ENCODE measurements around the gene C4orf17.

The C4orf17 gene

GRCh38 chr4:99585516-99585915 lies 74.7 kb downstream of the C4orf17 start:
- Mint-ChIP-seq H3K36me3 (ENCODE audit: low read depth) (no peaks in the 10 kb centered on the region), H3K4me3 (no peak overlapping the region), H3K9me3 (no peaks in the 10 kb centered on the region), H3K4me1 (no peaks in the 10 kb centered on the region), H3K27ac (no peak overlapping the region), H3K27me3 (ENCODE audit: low read depth, poor library complexity) (peaks cover 7% of the 10 kb centered on the region)
- no peak for DNase-seq
- no peak for TF ChIP-seq CTCF (IDR thresholded peaks at IDR 0.05)

- Mint-ChIP-seq H3K9me3 (no peaks in the 10 kb centered on the region), H3K36me3 (ENCODE audit: low read depth) (no peaks in the 10 kb centered on the region), H3K4me1 (no peaks in the 10 kb centered on the region), H3K4me3 (no peak overlapping the region), H3K27ac (no peak overlapping the region), H3K27me3 (ENCODE audit: low read depth, poor library complexity) (peaks cover 7% of the 10 kb centered on the region)
- no peak for DNase-seq
- TF ChIP-seq CTCF (IDR thresholded peaks at IDR 0.05): no peak
Measured at GRCh38 chr4:99586322-99586721, 75.5 kb downstream of the C4orf17 start.

GRCh38 chr4:99586797-99587196 lies 76.0 kb downstream of the C4orf17 start:
- peaks cover 7% of the 10 kb centered on the region for H3K27me3 Mint-ChIP-seq (ENCODE audit: low read depth, poor library complexity)
- H3K9me3 Mint-ChIP-seq: no peaks in the 10 kb centered on the region
- no peak for TF ChIP-seq CTCF (IDR thresholded peaks at IDR 0.05)
- no peaks in the 10 kb centered on the region for H3K36me3 Mint-ChIP-seq (ENCODE audit: low read depth)
- H3K4me1 Mint-ChIP-seq: no peaks in the 10 kb centered on the region
- no peak for DNase-seq
- no peak overlapping the region for H3K4me3 Mint-ChIP-seq
- H3K27ac Mint-ChIP-seq: no peak overlapping the region

GRCh38 chr4:99587309-99587708 lies 76.5 kb downstream of the C4orf17 start:
- H3K4me3 Mint-ChIP-seq: no peak overlapping the region
- no peaks in the 10 kb centered on the region for H3K36me3 Mint-ChIP-seq (ENCODE audit: low read depth)
- no peaks in the 10 kb centered on the region for H3K9me3 Mint-ChIP-seq
- H3K27ac Mint-ChIP-seq: no peak overlapping the region
- no peak for TF ChIP-seq CTCF (IDR thresholded peaks at IDR 0.05)
- no peak for DNase-seq
- peaks cover 7% of the 10 kb centered on the region for H3K27me3 Mint-ChIP-seq (ENCODE audit: low read depth, poor library complexity)
- H3K4me1 Mint-ChIP-seq: no peaks in the 10 kb centered on the region

- TF ChIP-seq CTCF (IDR thresholded peaks at IDR 0.05): no peak
- H3K4me1 Mint-ChIP-seq: no peaks in the 10 kb centered on the region
- H3K9me3 Mint-ChIP-seq: no peaks in the 10 kb centered on the region
- H3K36me3 Mint-ChIP-seq (ENCODE audit: low read depth): no peaks in the 10 kb centered on the region
- peaks cover 4% of the 10 kb centered on the region for H3K27me3 Mint-ChIP-seq (ENCODE audit: low read depth, poor library complexity)
- no peak overlapping the region for H3K27ac Mint-ChIP-seq
- DNase-seq: no peak
- no peak overlapping the region for H3K4me3 Mint-ChIP-seq
Measured at GRCh38 chr4:99587803-99588202, 77.0 kb downstream of the C4orf17 start.

GRCh38 chr4:99591757-99592156 lies 80.9 kb downstream of the C4orf17 start:
- H3K27ac Mint-ChIP-seq: no peak overlapping the region
- no peak for TF ChIP-seq CTCF (IDR thresholded peaks at IDR 0.05)
- H3K4me3 Mint-ChIP-seq: no peak overlapping the region
- H3K4me1 Mint-ChIP-seq: no peaks in the 10 kb centered on the region
- no peaks in the 10 kb centered on the region for H3K9me3 Mint-ChIP-seq
- DNase-seq: no peak
- H3K36me3 Mint-ChIP-seq (ENCODE audit: low read depth): no peaks in the 10 kb centered on the region
- peaks cover 2% of the 10 kb centered on the region for H3K27me3 Mint-ChIP-seq (ENCODE audit: low read depth, poor library complexity)

Measured in nephron progenitor cell (in vitro differentiated cells).